Activated naive CD4-positive, alpha-beta T cell (primary cell): ENCODE measurements around the gene LCOR.
"Not testable (repeated sequence)": the region's sequence is repeated elsewhere in the genome, so short reads cannot be mapped to it uniquely, and the experiment has no call there.

ENCODE experiments used
- DNase-seq, 4 experiments: peaks; one replicate each; lab custom pipeline; 2025; lab: John Stamatoyannopoulos, UW

Gene LCOR

DNA sequence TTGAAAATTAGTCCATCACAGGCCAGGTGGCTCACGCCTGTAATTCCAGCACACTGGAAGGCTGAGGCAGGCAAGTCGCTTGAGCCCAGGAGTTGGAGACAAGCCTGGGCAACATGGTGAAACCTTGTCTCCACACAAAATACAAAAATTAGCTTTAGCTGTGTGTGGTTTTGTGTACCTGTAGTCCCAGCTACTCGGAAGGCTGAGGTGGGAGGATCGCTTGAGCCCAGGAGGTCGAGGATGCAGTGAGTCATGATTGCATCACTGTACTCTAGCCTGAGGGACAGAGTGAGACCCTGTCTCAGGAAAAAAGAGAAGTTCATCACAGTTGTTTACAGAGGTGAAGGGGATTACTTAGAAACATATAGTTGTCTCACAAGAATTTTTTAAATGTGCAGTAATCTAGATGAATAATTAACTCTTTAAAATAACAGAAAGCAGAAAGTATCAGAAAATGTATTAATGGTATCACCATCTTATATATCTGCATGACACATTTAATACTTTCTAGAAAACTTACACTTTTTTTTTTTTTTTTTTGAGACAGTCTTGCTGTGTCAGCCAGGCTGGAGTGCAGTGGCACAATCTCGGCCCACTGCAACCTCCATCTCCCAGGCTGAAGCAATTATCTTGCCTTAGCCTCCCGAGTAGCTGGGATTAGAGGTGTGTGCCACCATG, 8.9 kb downstream of the LCOR start:
- no peak for DNase-seq

DNA sequence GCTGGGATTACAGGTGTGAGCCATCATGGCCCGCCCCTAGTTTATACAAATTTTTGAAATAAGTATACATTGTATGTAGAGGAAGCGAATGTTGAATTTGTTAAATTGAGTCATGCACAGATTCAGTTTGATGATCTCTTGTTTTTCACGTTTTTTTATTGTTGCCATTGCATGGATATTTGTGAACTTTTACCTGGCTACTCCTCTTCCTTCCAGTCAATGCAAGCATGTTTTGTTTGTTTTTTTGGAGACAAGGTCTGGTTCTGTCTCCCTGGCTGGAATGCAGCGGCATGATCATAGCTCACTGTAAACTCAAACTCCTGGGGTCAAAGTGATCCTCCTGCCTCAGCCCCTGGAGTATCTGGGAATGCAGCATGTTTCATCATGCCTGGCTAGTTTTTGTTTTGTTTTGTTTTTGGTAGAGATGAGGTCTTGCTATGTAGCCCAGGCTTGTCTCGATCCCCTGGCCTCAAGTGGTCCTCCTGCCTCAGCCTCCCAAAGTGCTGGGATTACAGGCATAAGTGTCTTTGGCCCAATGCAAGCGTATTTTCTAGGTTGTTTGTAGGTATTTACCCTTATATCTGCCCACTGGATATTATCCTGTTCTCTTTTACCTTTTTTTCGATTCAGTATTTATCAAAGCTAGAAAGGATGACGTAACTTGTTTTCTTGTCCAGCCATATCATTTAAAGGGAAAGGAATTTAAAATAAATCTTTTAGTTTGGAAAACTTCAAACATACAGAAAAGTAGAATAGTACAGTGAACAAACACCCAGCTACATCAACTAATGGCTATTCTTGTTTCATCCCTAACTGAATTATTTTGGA, 11.0 kb downstream of the LCOR start:
- DNase-seq, result no peak

DNA sequence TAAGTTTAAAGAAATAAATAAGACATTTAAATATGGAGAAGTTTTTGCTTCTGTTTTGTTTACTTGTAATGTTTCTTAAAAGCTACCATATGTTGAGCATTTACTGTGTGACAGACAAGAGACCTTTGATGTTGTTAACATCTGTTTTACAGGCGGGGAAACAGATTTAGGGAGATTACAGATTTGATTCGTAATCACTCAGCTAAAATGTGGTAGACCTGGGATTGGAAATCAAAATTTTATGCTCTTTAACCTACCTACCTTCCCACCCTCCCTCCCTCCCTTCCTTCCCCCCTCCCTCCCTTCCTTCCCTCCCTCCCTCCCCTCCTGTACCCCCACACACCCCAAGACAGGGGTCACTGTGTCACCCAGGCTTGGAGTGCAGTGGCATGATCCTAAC, 11.7 kb downstream of the LCOR start:
- no peak for DNase-seq

DNA sequence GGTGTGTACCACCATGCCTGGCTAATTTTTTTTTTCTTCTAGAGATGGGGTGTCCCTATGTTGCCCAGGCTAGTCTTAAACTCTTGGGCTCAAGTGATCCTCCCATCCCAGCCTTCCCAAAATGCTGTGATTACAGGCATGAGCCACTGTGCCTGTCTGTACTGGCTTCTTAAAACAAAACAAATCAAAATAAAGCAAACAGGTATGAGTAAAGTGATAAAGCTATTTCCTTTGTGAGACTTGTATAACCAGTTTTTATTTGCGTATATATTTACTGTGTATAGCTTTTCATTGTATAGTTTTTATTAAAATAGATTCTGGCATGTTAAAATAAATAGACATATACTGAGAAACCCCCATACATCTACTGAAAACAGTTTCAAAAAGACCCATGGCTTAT, 14.3 kb downstream of the LCOR start:
- DNase-seq, result no peak

- DNase-seq, result no peak
Measured at GRCh38 chr10:96846926-96847325, 14.8 kb downstream of the LCOR start.

GRCh38 chr10:96847356-96847755, 15.3 kb downstream of the LCOR start:
- not testable (repeated sequence) for DNase-seq

- no peak for DNase-seq
Measured at GRCh38 chr10:96850113-96850512, 18.0 kb downstream of the LCOR start.

GRCh38 chr10:96850825-96851224, 18.7 kb downstream of the LCOR start:
- DNase-seq, result no peak

DNA sequence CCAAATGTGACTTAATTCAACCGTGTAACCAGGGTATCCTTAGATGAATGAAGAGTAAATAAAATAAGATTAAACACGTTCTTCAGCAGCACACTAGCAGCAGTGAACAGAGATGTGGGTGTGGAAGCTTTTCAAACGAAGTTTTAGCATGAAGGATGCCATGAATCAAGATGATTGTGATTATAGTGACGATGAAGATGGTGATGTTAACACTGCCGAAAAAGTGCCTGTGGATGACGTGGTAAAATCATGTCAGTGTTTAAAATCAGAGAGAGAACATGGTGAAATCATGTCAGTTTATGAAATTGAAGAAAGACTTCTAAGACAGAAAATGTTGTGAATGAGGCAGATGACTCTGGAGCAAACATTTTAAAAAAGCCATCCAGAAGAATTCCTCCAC, 19.2 kb downstream of the LCOR start:
- no peak for DNase-seq

DNA sequence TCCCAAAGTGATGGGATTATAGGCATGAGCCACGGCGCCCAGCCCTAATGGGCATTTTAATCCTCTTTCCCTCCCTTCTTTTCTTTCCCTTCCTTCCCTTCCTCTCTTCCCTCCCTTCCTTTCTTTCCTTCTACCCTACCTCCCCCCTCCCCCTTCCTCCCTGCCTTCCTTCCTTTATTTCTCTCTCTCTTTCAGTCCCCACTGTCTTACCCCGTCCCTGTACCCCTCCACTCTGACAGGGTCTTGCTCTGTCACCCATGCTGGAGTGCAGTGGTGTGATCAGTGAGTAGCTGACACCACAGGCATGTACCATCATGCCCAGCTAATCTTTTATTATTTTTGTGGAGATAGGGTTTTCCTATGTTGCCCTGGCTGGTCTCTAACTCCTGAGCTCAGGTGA, 24.2 kb downstream of the LCOR start:
- no peak for DNase-seq

DNA sequence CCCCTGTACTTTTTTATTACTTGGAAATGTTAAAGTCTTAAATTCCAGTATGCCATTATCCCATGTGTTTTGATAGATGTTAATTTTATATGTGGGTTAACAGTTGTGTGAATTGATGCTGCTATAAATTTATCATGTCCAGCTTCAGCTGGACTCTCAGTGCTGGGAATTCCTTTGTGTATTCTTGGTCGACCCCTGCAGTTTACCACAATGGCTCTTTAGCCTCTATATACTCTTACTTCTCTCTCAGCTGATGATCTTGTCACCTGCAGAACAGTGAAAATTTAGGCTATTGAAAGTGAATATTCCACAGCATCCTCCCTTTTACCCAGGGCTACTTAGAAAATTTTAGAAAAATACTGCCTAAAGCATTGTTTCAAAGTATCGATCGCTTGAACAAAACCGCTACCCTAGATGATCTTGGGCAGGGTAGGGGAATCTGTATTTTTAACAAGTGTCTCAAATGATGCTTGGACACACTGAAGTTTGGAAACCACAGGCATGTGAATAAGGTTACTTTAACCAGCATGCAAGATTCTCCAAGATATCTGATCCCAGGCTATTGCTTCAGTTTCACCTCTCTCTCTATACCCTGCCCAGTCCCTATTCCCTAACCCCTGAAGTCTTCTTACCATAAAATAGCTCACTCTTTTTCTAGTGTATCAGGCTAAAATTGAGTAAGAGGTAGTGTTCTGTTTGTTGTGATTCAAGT, 25.4 kb downstream of the LCOR start:
- no peak for DNase-seq

DNA sequence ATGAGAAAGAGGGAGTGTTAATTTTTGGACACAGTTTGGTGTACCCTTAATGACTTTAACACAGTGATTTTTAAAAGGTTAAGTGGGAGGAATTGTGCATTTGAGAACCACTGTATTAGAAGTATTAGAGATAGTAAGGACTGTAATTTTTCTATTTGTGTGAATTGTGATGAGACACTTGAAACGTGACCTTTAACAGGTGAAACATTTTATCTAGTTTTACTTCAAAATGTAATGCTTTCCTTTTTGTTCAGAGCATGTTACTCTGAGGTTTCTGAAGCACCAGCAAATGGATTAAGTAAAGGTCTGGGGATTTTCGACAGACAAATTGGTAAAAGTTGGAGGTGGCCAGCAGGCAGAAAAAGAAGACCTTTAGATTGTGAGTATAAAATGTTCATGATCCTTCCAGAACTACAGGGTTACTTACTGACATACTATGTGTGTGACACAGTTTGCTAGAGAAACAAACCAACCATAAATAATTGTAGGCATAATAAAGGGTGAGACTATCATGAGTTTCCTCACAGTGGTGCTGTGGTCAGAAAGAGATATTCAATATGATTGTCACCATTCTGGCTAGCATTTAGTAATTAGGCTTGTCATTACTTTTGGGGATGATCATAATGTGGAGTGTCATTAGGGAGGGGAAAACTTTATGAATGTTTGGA, 26.1 kb downstream of the LCOR start:
- no peak for DNase-seq

- DNase-seq, result no peak
Measured at GRCh38 chr10:96858706-96859050, 26.6 kb downstream of the LCOR start.

DNA sequence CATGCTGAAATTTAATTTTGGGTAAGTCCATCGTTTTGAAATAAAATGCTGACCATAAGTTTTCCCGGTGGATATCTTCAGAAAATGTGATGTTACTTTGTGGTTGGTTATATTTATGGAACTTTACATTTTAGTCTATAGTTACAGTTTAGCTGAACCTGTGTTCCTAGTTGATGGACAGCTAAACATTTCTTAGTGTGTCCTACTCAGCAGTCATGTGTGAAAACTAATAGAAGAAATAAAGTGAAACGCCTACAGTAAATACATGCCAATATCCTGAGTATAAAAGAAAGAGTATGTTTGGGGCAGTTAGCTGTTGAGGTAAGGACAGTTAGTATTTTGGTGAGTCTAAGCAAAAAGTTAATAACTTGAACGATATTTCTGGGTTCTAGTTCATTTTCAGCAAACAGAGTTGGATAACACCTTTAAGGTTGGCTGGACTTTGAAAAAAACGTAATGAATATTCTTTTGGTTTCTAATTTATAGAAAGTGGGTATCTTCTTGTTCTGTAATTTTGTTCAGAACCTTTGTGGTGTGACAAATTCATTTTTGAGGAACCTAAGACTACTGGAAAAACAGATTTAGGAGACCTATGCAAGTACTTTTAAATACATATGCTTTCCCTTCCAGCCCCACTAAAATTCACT, 28.7 kb downstream of the LCOR start:
- DNase-seq, result no peak

- no peak for DNase-seq
Measured at GRCh38 chr10:96863922-96864543, 31.9 kb downstream of the LCOR start.

- DNase-seq, result no peak
Measured at GRCh38 chr10:96873086-96873485, 41.0 kb downstream of the LCOR start.

GRCh38 chr10:96873756-96874467, 41.8 kb downstream of the LCOR start:
- no peak for DNase-seq

DNA sequence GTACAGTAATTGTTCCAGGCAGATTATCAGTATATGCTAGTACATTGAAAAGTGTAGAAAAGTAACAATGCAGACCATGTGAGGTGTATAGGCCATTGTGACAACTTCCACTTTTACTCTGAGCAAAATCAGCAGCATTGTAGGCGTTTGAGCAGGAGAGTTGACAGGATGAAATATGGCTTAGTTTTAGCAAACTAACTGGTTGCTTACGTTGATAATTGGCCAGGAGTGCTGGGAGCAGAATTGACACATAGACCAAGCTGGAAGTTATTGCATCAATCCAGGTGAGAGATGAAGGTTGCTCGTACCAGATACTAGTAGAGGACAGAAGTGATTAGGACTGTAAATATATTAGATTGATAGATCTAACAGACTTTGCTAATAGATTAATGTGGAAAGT, 46.0 kb downstream of the LCOR start:
- DNase-seq, result no peak

GRCh38 chr10:96880575-96880974, 48.5 kb downstream of the LCOR start:
- no peak for DNase-seq

- DNase-seq, result no peak
Measured at GRCh38 chr10:96889415-96890171, 57.5 kb downstream of the LCOR start.
